ENCODE results near the gene NPRL2.

NPRL2 gene

GRCh38 chr3:50375258-50375931, 24.8 kb upstream of the NPRL2 start:
- Histone ChIP-seq H3K4me1 (peaks cover 45% of the 10 kb centered on the region), H3K27me3 (no peaks in the 10 kb centered on the region), H3K9me3 (no peaks in the 10 kb centered on the region), H3K36me3 (peaks cover 33% of the 10 kb centered on the region), H3K4me3 (ENCODE audit: low read depth, low read length) (no peak overlapping the region)
- TF ChIP-seq CTCF (IDR thresholded peaks at IDR 0.05; ENCODE audit: low read depth, low read length): peak; percentile 26
- DNase-seq: no peak

GRCh38 chr3:50374363-50375257, 24.0 kb upstream of the NPRL2 start:
- no peak overlapping the region for H3K4me3 ChIP-seq (ENCODE audit: low read depth, low read length)

GRCh38 chr3:50373146-50374051, 22.8 kb upstream of the NPRL2 start:
- no peaks in the 10 kb centered on the region for H3K27me3 ChIP-seq
- H3K4me3 ChIP-seq (ENCODE audit: low read depth, low read length): no peak overlapping the region
- no peak for DNase-seq
- no peak for TF ChIP-seq CTCF (IDR thresholded peaks at IDR 0.05; ENCODE audit: low read depth, low read length)
- peaks cover 18% of the 10 kb centered on the region for H3K36me3 ChIP-seq
- peaks cover 28% of the 10 kb centered on the region for H3K4me1 ChIP-seq
- H3K9me3 ChIP-seq: no peaks in the 10 kb centered on the region

More at GRCh38 chr3:50374363-50375257, 24.0 kb upstream of the NPRL2 start:
- H3K4me1 ChIP-seq: peaks cover 38% of the 10 kb centered on the region
- H3K9me3 ChIP-seq: no peaks in the 10 kb centered on the region
- TF ChIP-seq CTCF (IDR thresholded peaks at IDR 0.05; ENCODE audit: low read depth, low read length): no peak
- no peaks in the 10 kb centered on the region for H3K27me3 ChIP-seq
- DNase-seq: no peak
- peaks cover 30% of the 10 kb centered on the region for H3K36me3 ChIP-seq

GRCh38 chr3:50372349-50372748, 21.8 kb upstream of the NPRL2 start:
- no peaks in the 10 kb centered on the region for H3K27me3 ChIP-seq
- peak; percentile 66 for DNase-seq
- TF ChIP-seq CTCF (IDR thresholded peaks at IDR 0.05; ENCODE audit: low read depth, low read length): peak; percentile 21; the same call in 1 of the 2 replicates
- no peaks in the 10 kb centered on the region for H3K9me3 ChIP-seq
- peaks cover 9% of the 10 kb centered on the region for H3K36me3 ChIP-seq
- peaks cover 28% of the 10 kb centered on the region for H3K4me1 ChIP-seq
- H3K4me3 ChIP-seq (ENCODE audit: low read depth, low read length): no peak overlapping the region

- no peak for DNase-seq
These were observed 20.6 kb upstream of the NPRL2 start for GRCh38 chr3:50371133-50371685.

More at GRCh38 chr3:50371133-50371685, 20.6 kb upstream of the NPRL2 start:
- Histone ChIP-seq H3K36me3 (peaks cover 7% of the 10 kb centered on the region; the same call in 1 of the 2 replicates), H3K4me3 (ENCODE audit: low read depth, low read length) (no peak overlapping the region), H3K27me3 (no peaks in the 10 kb centered on the region), H3K9me3 (no peaks in the 10 kb centered on the region), H3K4me1 (peaks cover 28% of the 10 kb centered on the region)
- TF ChIP-seq CTCF (IDR thresholded peaks at IDR 0.05; ENCODE audit: low read depth, low read length): no peak
